HEK293 (cell line): Measurements from ENCODE around the gene PSMC4.

Experiments
- BCL11B ChIP-seq: fragments of 450-650 bp; formaldehyde crosslinking; IDR thresholded peaks from 2 replicates; pipeline ENCODE4 v1.5.1; 2016; ENCODE audit warnings: low read depth, missing biosample characterization, missing genetic modification characterization
- EGR2 ChIP-seq: fragments of 450-650 bp; formaldehyde crosslinking; IDR thresholded peaks from 2 replicates; pipeline ENCODE4 v1.5.1; 2016; ENCODE audit warnings: low read depth, missing biosample characterization, missing genetic modification characterization
- PATZ1 ChIP-seq: fragments of 450-650 bp; formaldehyde crosslinking; IDR thresholded peaks from 2 replicates; pipeline ENCODE4 v1.5.1; 2016; ENCODE audit warnings: missing biosample characterization, missing genetic modification characterization
- PRDM4 ChIP-seq: fragments of 450-650 bp; formaldehyde crosslinking; IDR thresholded peaks from 2 replicates; pipeline ENCODE4 v1.5.1; 2017; ENCODE audit warnings: missing biosample characterization, missing genetic modification characterization
- ZBTB6 ChIP-seq: fragments of 450-650 bp; formaldehyde crosslinking; IDR thresholded peaks from 2 replicates; pipeline ENCODE4 v1.5.1; 2017; ENCODE audit warnings: missing biosample characterization, missing genetic modification characterization
- ZNF133 ChIP-seq: fragments of 450-650 bp; formaldehyde crosslinking; IDR thresholded peaks from 2 replicates; pipeline ENCODE4 v1.5.1; 2016; ENCODE audit warnings: missing biosample characterization, missing genetic modification characterization
- ZNF157 ChIP-seq: fragments of 450-650 bp; formaldehyde crosslinking; IDR thresholded peaks from 2 replicates; pipeline ENCODE4 v1.5.1; 2016; ENCODE audit warnings: missing biosample characterization, missing genetic modification characterization
- ZNF16 ChIP-seq: fragments of 450-650 bp; formaldehyde crosslinking; IDR thresholded peaks from 2 replicates; pipeline ENCODE4 v1.5.1; 2016; ENCODE audit warnings: low read depth, missing biosample characterization, missing genetic modification characterization
- ZNF354C ChIP-seq: fragments of 450-650 bp; formaldehyde crosslinking; IDR thresholded peaks from 2 replicates; pipeline ENCODE4 v1.5.1; 2016; ENCODE audit warnings: missing biosample characterization, missing genetic modification characterization, low read depth, borderline replicate concordance
- ZNF362 ChIP-seq: fragments of 450-650 bp; formaldehyde crosslinking; IDR thresholded peaks from 2 replicates; pipeline ENCODE4 v1.5.1; 2016; ENCODE audit warnings: missing biosample characterization, missing genetic modification characterization
- ZNF585B ChIP-seq: fragments of 450-650 bp; formaldehyde crosslinking; IDR thresholded peaks from 2 replicates; pipeline ENCODE4 v1.5.1; 2016; ENCODE audit warnings: missing biosample characterization, missing genetic modification characterization
- ZNF596 ChIP-seq: fragments of 450-650 bp; IDR thresholded peaks from 2 replicates; pipeline ENCODE4 v1.5.0; 2018; ENCODE audit warnings: missing biosample characterization, mild to moderate bottlenecking, missing genetic modification characterization, moderate library complexity
- ZNF624 ChIP-seq: fragments of 450-650 bp; formaldehyde crosslinking; IDR thresholded peaks from 2 replicates; pipeline ENCODE4 v1.5.1; 2017; ENCODE audit warnings: missing biosample characterization, missing genetic modification characterization
- ZSCAN5A ChIP-seq: fragments of 450-650 bp; formaldehyde crosslinking; IDR thresholded peaks from 2 replicates; pipeline ENCODE4 v1.5.1; 2016; ENCODE audit warnings: missing biosample characterization, missing genetic modification characterization
- TF ChIP-seq, protein P1 (sequence below): fragments of 450-650 bp; formaldehyde crosslinking; IDR thresholded peaks from 2 replicates; pipeline ENCODE4 v1.5.1; 2016; ENCODE audit warnings: missing biosample characterization, missing genetic modification characterization
- TF ChIP-seq, protein P2 (sequence below): fragments of 450-650 bp; formaldehyde crosslinking; IDR thresholded peaks from 2 replicates; pipeline ENCODE4 v1.5.1; 2016; ENCODE audit warnings: missing biosample characterization, missing genetic modification characterization, low read depth
- TF ChIP-seq, protein P3 (sequence below): fragments of 450-650 bp; formaldehyde crosslinking; IDR thresholded peaks from 2 replicates; pipeline ENCODE4 v1.5.1; 2017; ENCODE audit warnings: missing biosample characterization, missing genetic modification characterization
- TF ChIP-seq, protein P4 (sequence below): fragments of 450-650 bp; formaldehyde crosslinking; IDR thresholded peaks from 2 replicates; pipeline ENCODE4 v1.5.1; 2016; ENCODE audit warnings: missing biosample characterization, missing genetic modification characterization
- TF ChIP-seq, protein P5 (sequence below): fragments of 450-650 bp; formaldehyde crosslinking; IDR thresholded peaks from 2 replicates; pipeline ENCODE4 v1.5.1; 2016; ENCODE audit warnings: missing biosample characterization, missing genetic modification characterization

Gene PSMC4

DNA sequence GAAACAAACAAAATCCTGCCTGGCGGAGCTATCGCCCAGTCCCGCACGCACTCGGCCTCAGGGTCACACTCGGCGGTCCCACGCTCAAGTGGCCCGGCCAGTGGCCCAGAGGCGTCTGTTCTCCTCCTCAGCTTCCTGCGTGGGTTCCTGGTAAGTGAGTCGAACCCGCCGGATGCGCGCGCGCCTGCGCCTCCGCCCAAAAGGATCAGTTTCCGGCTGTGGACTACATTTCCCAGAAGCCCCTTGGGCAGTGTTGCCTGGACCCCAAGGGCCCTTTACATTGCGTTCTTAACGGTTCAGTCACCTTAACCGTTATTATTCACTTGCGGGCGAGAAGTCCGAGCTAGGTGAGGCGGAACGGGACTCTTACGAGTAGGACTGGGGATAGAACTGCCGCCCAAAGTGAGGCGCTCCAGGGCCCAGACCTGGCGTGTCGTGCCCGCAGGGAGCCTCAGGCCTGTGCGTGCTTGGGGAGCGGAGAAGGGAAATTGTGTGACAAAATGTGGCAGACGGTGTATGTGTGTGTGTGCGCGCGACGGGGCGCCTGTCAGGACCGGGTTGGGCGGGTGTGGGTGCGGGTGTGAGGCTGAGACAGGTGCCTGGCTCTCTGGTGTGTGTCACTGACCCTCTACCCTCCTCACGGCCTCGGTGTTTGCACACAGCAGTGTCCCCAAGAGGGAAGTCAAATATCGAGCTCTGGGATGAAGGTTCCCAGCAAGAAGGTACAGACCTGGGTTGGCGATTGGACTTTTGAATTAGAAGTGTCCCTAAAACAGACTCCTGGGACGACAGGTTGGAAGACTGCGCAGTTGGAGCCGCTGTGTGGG lies 26.1 kb downstream of the PSMC4 start, which contains the start of gene ZNF546 (continued):
- TF ChIP-seq PRDM4 (peak; percentile 63; the same call in 1 of the 2 replicates), ZNF596 (tag by site-specific recombination) (0 out of 2 replicates have a peak, but pooled peaks have one; percentile 5), ZNF157 (no peak; the same call in 1 of the 2 replicates), ZSCAN5A (0 out of 2 replicates have a peak, but pooled peaks have one; percentile 22), ZNF585B (tag by site-specific recombination) (peak; percentile 34; the same call in 1 of the 2 replicates), ZNF354C (no peak), ZNF16 (tag by site-specific recombination) (no peak), BCL11B (tag by site-specific recombination) (peak; percentile 67; the same call in 1 of the 2 replicates), ZNF133 (no peak), EGR2 (peak; percentile 94), PATZ1 (peak; percentile 83), ZNF624 (tag by site-specific recombination) (no peak), ZBTB6 (tag by site-specific recombination) (no peak; the same call in 1 of the 2 replicates), ZNF362 (tag by site-specific recombination) (no peak)
- TF ChIP-seq, protein P1, sequence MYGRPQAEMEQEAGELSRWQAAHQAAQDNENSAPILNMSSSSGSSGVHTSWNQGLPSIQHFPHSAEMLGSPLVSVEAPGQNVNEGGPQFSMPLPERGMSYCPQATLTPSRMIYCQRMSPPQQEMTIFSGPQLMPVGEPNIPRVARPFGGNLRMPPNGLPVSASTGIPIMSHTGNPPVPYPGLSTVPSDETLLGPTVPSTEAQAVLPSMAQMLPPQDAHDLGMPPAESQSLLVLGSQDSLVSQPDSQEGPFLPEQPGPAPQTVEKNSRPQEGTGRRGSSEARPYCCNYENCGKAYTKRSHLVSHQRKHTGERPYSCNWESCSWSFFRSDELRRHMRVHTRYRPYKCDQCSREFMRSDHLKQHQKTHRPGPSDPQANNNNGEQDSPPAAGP (tag by site-specific recombination), result peak; percentile 58
- TF ChIP-seq, protein P2, sequence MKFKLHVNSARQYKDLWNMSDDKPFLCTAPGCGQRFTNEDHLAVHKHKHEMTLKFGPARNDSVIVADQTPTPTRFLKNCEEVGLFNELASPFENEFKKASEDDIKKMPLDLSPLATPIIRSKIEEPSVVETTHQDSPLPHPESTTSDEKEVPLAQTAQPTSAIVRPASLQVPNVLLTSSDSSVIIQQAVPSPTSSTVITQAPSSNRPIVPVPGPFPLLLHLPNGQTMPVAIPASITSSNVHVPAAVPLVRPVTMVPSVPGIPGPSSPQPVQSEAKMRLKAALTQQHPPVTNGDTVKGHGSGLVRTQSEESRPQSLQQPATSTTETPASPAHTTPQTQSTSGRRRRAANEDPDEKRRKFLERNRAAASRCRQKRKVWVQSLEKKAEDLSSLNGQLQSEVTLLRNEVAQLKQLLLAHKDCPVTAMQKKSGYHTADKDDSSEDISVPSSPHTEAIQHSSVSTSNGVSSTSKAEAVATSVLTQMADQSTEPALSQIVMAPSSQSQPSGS (tag by site-specific recombination), result no peak
- TF ChIP-seq, protein P3, sequence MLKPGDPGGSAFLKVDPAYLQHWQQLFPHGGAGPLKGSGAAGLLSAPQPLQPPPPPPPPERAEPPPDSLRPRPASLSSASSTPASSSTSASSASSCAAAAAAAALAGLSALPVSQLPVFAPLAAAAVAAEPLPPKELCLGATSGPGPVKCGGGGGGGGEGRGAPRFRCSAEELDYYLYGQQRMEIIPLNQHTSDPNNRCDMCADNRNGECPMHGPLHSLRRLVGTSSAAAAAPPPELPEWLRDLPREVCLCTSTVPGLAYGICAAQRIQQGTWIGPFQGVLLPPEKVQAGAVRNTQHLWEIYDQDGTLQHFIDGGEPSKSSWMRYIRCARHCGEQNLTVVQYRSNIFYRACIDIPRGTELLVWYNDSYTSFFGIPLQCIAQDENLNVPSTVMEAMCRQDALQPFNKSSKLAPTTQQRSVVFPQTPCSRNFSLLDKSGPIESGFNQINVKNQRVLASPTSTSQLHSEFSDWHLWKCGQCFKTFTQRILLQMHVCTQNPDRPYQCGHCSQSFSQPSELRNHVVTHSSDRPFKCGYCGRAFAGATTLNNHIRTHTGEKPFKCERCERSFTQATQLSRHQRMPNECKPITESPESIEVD (tag by site-specific recombination), result no peak; the same call in 1 of the 2 replicates
- TF ChIP-seq, protein P4, sequence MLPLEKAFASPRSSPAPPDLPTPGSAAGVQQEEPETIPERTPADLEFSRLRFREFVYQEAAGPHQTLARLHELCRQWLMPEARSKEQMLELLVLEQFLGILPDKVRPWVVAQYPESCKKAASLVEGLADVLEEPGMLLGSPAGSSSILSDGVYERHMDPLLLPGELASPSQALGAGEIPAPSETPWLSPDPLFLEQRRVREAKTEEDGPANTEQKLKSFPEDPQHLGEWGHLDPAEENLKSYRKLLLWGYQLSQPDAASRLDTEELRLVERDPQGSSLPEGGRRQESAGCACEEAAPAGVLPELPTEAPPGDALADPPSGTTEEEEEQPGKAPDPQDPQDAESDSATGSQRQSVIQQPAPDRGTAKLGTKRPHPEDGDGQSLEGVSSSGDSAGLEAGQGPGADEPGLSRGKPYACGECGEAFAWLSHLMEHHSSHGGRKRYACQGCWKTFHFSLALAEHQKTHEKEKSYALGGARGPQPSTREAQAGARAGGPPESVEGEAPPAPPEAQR, result peak; percentile 23; the same call in 1 of the 2 replicates
- TF ChIP-seq, protein P5, sequence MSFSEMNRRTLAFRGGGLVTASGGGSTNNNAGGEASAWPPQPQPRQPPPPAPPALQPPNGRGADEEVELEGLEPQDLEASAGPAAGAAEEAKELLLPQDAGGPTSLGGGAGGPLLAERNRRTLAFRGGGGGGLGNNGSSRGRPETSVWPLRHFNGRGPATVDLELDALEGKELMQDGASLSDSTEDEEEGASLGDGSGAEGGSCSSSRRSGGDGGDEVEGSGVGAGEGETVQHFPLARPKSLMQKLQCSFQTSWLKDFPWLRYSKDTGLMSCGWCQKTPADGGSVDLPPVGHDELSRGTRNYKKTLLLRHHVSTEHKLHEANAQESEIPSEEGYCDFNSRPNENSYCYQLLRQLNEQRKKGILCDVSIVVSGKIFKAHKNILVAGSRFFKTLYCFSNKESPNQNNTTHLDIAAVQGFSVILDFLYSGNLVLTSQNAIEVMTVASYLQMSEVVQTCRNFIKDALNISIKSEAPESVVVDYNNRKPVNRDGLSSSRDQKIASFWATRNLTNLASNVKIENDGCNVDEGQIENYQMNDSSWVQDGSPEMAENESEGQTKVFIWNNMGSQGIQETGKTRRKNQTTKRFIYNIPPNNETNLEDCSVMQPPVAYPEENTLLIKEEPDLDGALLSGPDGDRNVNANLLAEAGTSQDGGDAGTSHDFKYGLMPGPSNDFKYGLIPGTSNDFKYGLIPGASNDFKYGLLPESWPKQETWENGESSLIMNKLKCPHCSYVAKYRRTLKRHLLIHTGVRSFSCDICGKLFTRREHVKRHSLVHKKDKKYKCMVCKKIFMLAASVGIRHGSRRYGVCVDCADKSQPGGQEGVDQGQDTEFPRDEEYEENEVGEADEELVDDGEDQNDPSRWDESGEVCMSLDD (tag by site-specific recombination), result peak; percentile 90
